AG10803 (cell line): ENCODE measurements around the gene MYO1B.

Experiments used
- DNase-seq: peaks from one replicate; pipeline ENCODE4 v3.0.0; 2010; ENCODE audit warnings: low read depth
- H3K4me3 ChIP-seq: 2 replicates; pipeline ENCODE4 v1.5.1; 2011; ENCODE audit warnings: mild to moderate bottlenecking, low read length, control low read depth
- TF ChIP-seq, protein P1 (sequence below): conservative IDR thresholded peaks from 2 replicates; pipeline ENCODE4 v1.5.1; 2011; ENCODE audit warnings: mild to moderate bottlenecking, low read length, control low read depth, inconsistent platforms

MYO1B gene

DNA sequence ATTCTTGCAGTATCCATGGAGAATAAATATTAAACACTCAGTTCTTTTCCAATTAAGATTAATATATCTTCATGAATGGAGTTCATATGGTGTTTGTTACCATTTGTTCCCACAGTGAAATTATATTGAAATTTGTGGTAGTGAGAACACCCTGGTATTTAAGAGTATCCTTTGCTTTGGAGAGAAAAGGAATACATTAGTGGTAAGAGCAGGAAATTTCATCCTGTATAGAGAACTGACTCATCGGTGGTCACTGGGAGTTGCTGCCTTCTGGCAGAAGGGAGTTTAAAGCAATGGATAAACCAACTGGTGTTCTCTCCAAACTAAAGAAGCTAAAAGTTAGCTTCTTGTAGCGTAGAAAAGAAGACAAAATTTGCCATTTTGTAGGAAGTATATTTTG lies 107.3 kb downstream of the MYO1B start:
- TF ChIP-seq, protein P1, sequence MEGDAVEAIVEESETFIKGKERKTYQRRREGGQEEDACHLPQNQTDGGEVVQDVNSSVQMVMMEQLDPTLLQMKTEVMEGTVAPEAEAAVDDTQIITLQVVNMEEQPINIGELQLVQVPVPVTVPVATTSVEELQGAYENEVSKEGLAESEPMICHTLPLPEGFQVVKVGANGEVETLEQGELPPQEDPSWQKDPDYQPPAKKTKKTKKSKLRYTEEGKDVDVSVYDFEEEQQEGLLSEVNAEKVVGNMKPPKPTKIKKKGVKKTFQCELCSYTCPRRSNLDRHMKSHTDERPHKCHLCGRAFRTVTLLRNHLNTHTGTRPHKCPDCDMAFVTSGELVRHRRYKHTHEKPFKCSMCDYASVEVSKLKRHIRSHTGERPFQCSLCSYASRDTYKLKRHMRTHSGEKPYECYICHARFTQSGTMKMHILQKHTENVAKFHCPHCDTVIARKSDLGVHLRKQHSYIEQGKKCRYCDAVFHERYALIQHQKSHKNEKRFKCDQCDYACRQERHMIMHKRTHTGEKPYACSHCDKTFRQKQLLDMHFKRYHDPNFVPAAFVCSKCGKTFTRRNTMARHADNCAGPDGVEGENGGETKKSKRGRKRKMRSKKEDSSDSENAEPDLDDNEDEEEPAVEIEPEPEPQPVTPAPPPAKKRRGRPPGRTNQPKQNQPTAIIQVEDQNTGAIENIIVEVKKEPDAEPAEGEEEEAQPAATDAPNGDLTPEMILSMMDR: no peak
- no peak overlapping the region for H3K4me3 ChIP-seq
- peak; percentile 87 for DNase-seq

DNA sequence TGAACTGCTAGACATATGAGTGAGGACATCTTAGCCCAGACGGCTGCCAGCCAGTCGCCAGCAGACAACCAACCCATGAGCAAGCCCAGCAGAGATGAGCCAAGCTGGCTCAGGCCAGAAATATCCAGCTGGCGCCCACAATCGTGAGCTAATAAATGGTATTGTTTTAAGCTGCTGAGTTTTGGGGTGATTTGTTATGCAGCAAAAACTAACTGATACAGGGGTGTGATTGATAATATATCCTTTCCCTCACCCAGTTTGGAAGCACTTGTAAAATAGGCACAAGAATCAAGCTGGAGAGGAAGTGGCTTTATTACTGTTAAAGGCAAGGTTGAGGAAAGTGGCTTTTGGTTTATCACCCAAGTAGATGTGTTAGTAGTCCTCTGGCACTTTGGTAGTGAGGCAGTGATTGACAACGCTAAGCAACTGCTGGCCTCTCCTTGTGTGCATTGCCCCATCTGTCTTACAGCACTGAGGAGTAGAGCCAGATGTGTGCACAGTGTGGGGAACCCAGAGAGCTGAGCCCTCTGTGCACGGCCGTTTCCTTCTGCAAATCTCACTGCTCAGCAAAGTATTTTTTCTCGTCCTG lies 110.1 kb downstream of the MYO1B start:
- no peak overlapping the region for H3K4me3 ChIP-seq
- no peak for DNase-seq
- TF ChIP-seq, protein P1: no peak

DNA sequence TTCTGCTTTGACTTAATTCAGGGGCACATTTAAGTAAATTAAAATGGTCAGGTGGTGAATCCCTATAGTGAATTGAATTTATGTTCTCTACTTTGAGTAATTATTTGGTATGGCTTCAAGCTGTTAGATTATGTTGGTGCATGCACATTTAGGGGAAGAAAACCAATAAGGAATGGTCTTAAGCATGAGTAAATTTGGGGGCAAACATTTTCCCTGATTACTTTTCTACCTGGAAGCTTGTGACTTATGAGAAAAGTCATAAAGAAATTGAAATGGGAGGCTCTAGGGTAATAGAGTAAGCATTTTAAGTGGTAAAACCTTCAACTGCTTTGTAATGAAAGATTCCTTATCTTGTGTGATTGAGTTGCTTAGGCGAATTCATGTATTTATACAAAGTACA lies 112.5 kb downstream of the MYO1B start:
- TF ChIP-seq, protein P1: no peak
- no peak overlapping the region for H3K4me3 ChIP-seq
- DNase-seq: no peak

DNA sequence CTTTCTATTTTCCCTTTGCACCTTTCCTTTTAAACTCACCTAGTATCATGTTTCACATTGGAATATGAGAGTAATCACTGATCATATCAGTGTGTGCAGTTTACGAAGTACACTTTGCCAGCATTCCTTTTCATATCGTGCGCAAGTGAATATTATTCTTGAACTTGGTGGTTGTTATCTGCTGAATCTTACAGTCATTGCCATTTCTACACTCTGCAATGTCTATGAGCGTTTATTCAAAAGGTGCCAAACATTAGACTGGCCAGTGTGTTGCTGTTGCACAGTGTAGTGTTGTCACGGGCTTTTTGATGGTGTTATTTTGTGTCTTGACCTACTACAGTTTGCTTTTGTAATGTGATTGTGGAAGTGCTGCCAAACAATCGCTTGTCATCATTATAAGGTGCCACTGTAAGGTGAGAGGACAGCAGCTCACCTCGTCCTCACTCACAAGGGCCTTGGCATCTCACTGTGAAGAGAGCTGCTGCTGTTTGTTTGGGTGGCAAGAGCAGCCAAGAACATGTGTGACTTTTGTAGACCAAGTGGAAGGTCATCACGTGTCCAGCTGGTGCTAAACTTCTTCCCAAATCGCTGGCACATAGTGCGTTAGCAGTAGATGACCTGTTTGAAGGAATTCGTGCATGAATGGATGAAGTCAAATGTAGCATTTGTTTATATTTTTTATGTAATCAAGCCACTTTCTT lies 113.3 kb downstream of the MYO1B start:
- no peak overlapping the region for H3K4me3 ChIP-seq
- DNase-seq: no peak
- TF ChIP-seq, protein P1: no peak

DNA sequence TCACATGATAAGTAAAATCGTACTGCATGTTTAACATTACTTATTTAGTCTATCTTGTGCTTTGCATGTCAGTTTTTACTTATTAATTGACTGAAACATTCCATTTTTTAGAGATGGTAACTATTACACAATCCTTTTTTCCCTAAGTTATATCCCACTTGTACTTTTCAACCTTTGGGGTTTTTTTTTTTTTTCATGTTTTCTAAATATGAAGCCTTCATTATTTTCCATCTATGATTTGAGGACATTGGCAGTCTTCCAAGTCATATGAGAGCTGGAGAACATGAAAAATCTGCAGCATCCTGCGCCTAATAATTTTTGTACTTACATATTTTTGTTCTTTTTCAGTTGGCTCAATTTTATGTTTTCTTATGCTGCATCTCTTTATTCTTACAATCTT lies 113.9 kb downstream of the MYO1B start:
- DNase-seq: no peak
- TF ChIP-seq, protein P1: no peak

DNA sequence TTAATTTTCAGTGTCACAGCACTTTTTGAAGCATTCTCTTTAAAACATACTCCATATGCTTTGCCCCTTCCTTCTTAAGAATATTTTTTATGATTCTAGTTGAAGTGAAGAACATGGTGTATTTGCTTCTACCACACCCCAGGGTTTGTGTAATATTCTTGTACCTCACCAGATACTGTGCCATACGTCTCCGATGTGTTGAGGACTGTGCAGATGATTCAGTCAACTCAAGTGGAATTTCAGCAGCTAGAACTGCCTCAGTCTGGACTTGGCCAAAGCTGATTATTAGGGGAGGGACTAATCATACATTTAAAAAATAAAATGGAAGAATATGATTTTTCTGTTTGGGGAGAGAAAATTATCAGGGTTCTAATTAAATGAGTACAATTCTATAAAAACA lies 115.7 kb downstream of the MYO1B start:
- TF ChIP-seq, protein P1: no peak
- no peak for DNase-seq
- no peak overlapping the region for H3K4me3 ChIP-seq

More for the DNA sequence above, 113.9 kb downstream of the MYO1B start:
- H3K4me3 ChIP-seq: no peak overlapping the region

DNA sequence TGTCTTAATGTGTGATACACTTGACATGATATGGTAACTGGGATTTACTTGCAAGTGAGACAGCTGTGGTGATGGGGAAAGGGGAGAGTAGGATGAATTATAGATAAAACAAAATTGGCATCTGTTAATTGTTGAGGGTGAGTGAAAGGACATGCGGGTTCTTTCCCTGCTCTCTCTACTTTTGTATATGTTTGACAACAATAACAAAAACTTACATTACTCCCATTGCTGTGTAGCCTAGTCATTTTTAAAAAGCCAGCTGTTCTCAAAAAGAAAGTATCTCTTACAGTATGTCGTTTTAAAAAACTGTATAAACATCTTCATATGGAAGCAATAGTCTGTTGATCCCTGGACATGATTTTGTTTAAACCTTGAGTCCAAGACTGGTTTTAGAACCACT lies 117.6 kb downstream of the MYO1B start:
- DNase-seq: no peak
- TF ChIP-seq, protein P1: no peak
- H3K4me3 ChIP-seq: no peak overlapping the region
